RWPE2 (cell line): ENCODE results near the gene IGSF23.

Source experiments
- ATAC-seq: fragments of 200-7000 bp; cut with Tn5 transposase; 3 replicates; pipeline ENCODE4 v1.9.1; 2021; ENCODE audit warnings: low read depth
- DNase-seq: peaks from one replicate; pipeline ENCODE4 v3.0.0-alpha.2; 2020; ENCODE audit warnings: low spot score
- H3K27ac ChIP-seq: fragments of 450-650 bp; 2 replicates; pipeline ENCODE4 v1.5.1; 2017; ENCODE audit warnings: mild to moderate bottlenecking; ENCODE audit not compliant: poor library complexity, severe bottlenecking
- H3K27me3 ChIP-seq: fragments of 250-450 bp; sonication (Bioruptor Pico); 2 replicates; pipeline ENCODE4 v1.5.1; 2021; ENCODE audit warnings: mild to moderate bottlenecking, moderate library complexity; ENCODE audit not compliant: insufficient read depth, poor library complexity, severe bottlenecking
- H3K36me3 ChIP-seq: fragments of 250-450 bp; sonication (Bioruptor Pico); 2 replicates; pipeline ENCODE4 v1.5.1; 2020; ENCODE audit warnings: low read depth, mild to moderate bottlenecking, moderate library complexity
- H3K4me1 ChIP-seq: fragments of 250-450 bp; sonication (Bioruptor Pico); 2 replicates; pipeline ENCODE4 v1.5.1; 2021; ENCODE audit warnings: mild to moderate bottlenecking, moderate library complexity; ENCODE audit not compliant: insufficient read depth, poor library complexity, severe bottlenecking
- H3K4me3 ChIP-seq: fragments of 250-450 bp; sonication (Bioruptor Pico); 2 replicates; pipeline ENCODE4 v1.5.1; 2021; ENCODE audit warnings: mild to moderate bottlenecking, moderate library complexity; ENCODE audit not compliant: severe bottlenecking
- H3K9me3 ChIP-seq: fragments of 250-450 bp; sonication (Bioruptor Pico); 2 replicates; pipeline ENCODE4 v1.5.1; 2021; ENCODE audit warnings: mild to moderate bottlenecking, moderate library complexity; ENCODE audit not compliant: severe bottlenecking
- CTCF ChIP-seq: fragments of 450-650 bp; IDR thresholded peaks from one replicate; pipeline ENCODE4 v1.5.1; 2017; ENCODE audit warnings: mild to moderate bottlenecking, moderate library complexity; ENCODE audit not compliant: poor library complexity, severe bottlenecking

The IGSF23 gene

DNA sequence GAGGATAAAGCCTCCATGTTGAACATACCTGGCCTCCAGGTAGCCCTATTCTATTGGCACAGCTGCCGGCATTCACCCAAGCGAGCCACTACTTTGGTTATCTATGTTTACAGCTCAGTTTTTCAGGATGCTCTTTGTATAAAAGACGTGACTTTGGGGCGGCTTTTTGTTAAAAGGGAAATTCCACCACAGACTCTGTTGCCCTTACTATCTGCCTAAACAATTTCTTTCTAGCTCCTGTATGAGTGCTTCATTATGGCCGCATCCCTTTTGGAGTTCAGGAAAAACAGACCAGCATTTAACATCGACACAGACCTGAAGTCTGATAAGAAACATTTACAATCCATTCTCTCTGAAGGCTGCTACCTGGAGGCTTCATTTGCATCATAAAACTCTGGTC is 9.1 kb upstream of the IGSF23 start:
- Histone ChIP-seq H3K27me3 (no peaks in the 10 kb centered on the region), H3K9me3 (no peaks in the 10 kb centered on the region), H3K4me1 (peaks cover 34% of the 10 kb centered on the region), H3K36me3 (no peaks in the 10 kb centered on the region), H3K27ac (peak overlapping the region; percentile 34), H3K4me3 (no peak overlapping the region)
- TF ChIP-seq CTCF = no peak
- DNase-seq (no peak), ATAC-seq (no peak)

DNA sequence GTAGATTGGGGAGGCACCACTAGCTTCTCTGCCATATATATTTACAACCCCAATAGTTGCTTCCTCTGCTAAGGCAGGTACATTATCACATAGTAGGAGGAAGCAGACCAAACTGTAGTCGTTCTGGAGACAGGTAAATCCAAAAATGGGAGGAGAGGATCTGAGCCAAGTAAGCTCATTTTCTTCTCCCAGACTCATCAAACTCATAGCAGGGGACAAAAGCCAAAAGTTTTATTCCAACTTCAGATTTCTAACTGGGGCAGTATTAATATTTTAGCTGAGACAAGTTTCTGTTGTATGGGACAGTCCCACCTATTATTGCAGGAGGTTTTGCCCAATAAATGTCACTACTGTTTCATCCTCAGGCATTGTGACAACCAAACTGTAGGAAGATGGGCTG is 7.8 kb upstream of the IGSF23 start:
- H3K27ac ChIP-seq = peak overlapping the region; percentile 75
- no peak for TF ChIP-seq CTCF
- no peak for ATAC-seq

GRCh38 chr19:44607049-44607448 is 6.3 kb upstream of the IGSF23 start:
- ATAC-seq (peak; percentile 67), DNase-seq (no peak)
- Histone ChIP-seq H3K27me3 (no peaks in the 10 kb centered on the region), H3K36me3 (no peaks in the 10 kb centered on the region), H3K4me3 (no peak overlapping the region), H3K27ac (peak overlapping the region; percentile 75), H3K4me1 (peaks cover 34% of the 10 kb centered on the region), H3K9me3 (no peaks in the 10 kb centered on the region)
- TF ChIP-seq CTCF = no peak

More for the DNA sequence above, 7.8 kb upstream of the IGSF23 start:
- Histone ChIP-seq H3K4me3 (no peak overlapping the region), H3K4me1 (peaks cover 34% of the 10 kb centered on the region), H3K27me3 (no peaks in the 10 kb centered on the region), H3K9me3 (no peaks in the 10 kb centered on the region), H3K36me3 (no peaks in the 10 kb centered on the region)
- no peak for DNase-seq

GRCh38 chr19:44607917-44608316 is 5.4 kb upstream of the IGSF23 start:
- DNase-seq (no peak), ATAC-seq (no peak)
- Histone ChIP-seq H3K36me3 (no peaks in the 10 kb centered on the region), H3K9me3 (no peaks in the 10 kb centered on the region), H3K27me3 (no peaks in the 10 kb centered on the region), H3K4me1 (peaks cover 33% of the 10 kb centered on the region), H3K27ac (peak overlapping the region; percentile 75), H3K4me3 (no peak overlapping the region)
- TF ChIP-seq CTCF = no peak

DNA sequence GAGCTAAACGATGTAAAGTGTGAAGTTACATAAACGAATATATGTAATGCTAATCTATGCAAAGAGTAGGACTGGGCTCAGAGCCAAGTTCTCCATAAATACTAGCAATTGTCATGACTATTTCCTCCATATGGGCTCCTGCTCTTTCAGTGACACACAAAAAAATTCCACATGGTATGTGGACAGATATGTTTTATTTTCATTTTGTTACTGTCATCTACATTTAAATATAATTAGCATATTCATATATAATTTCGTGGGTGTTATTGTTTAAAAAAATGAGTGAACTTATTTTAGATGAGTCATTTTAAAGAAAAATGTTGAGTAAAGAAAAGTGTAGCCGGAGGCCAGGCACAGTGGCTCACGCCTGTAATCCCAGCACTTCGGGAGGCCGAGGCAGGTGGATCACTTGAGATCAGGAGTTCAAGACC is 5.0 kb upstream of the IGSF23 start:
- H3K27me3 ChIP-seq = no peaks in the 10 kb centered on the region
- H3K4me3 ChIP-seq = no peak overlapping the region
- H3K4me1 ChIP-seq = peaks cover 28% of the 10 kb centered on the region
- no peaks in the 10 kb centered on the region for H3K9me3 ChIP-seq
- peak overlapping the region; percentile 75 for H3K27ac ChIP-seq
- ATAC-seq = peak; percentile 59
- H3K36me3 ChIP-seq = no peaks in the 10 kb centered on the region
- TF ChIP-seq CTCF = no peak
- no peak for DNase-seq
